Measurements from ENCODE around the gene ALDH3B1. TPM values are rescaled to one million over a fixed set of nuclear protein-coding genes. Genes with fewer than 3 reads are reported as not detected.
A peak's percentile ranks its signal among the peaks of the same experiment; 100 is the strongest.

Gene ALDH3B1
- total RNA-seq, 1 experiment from 2014 or later, result not detected

- Mint-ChIP-seq H3K4me1 (no peaks in the 10 kb centered on the region), H3K36me3 (ENCODE audit: insufficient read depth in 1 of 3, low read depth in 3 of 3) (peaks cover 27 to 68% (median 49%) of the 10 kb centered on the region in 3 experiments), H3K9me3 (no peaks in the 10 kb centered on the region), H3K27me3 (ENCODE audit: low read depth) (no peaks in the 10 kb centered on the region), H3K27ac (peak overlapping the region in 1 of 3 experiments; percentile 3; a peak in 1 of 7 replicates), H3K4me3 (no peak overlapping the region)
- no peak overlapping the region for H2AFZ ChIP-seq (ENCODE audit: low read length)
- H3K18ac ChIP-seq (ENCODE audit: insufficient read length, low read depth, low read length), result no peak overlapping the region
- WGBS (ENCODE audit: extremely low coverage, insufficient read length, low lambda C conversion rate), result no CpG with 5 or more reads among the region's 4 CpGs
- no peak overlapping the region for H3K4me2 ChIP-seq (ENCODE audit: insufficient read depth, insufficient read length, low read length)
- H3K79me1 ChIP-seq (ENCODE audit: insufficient read depth, low read depth, low read length, poor library complexity, severe bottlenecking), result no peaks in the 10 kb centered on the region
- TF ChIP-seq, protein P1, sequence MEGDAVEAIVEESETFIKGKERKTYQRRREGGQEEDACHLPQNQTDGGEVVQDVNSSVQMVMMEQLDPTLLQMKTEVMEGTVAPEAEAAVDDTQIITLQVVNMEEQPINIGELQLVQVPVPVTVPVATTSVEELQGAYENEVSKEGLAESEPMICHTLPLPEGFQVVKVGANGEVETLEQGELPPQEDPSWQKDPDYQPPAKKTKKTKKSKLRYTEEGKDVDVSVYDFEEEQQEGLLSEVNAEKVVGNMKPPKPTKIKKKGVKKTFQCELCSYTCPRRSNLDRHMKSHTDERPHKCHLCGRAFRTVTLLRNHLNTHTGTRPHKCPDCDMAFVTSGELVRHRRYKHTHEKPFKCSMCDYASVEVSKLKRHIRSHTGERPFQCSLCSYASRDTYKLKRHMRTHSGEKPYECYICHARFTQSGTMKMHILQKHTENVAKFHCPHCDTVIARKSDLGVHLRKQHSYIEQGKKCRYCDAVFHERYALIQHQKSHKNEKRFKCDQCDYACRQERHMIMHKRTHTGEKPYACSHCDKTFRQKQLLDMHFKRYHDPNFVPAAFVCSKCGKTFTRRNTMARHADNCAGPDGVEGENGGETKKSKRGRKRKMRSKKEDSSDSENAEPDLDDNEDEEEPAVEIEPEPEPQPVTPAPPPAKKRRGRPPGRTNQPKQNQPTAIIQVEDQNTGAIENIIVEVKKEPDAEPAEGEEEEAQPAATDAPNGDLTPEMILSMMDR (conservative IDR thresholded peaks at IDR 0.05), result no peak
- no peak overlapping the region for H3K23ac ChIP-seq (ENCODE audit: insufficient read length, low read depth, low read length)
- no peak overlapping the region for H3K4ac ChIP-seq (ENCODE audit: low read depth, low read length)
- no peak overlapping the region for H2BK120ac ChIP-seq (ENCODE audit: low read depth, low read length, poor library complexity, severe bottlenecking)
- no peak overlapping the region for H4K8ac ChIP-seq (replicated peaks; ENCODE audit: insufficient read length, low read depth, low read length)
- no peaks in the 10 kb centered on the region for H3K9me3 ChIP-seq (ENCODE audit: control insufficient read depth, low read depth, low read length)
- DNase-seq, result no peak
- no peak overlapping the region for H2AK5ac ChIP-seq (ENCODE audit: insufficient read length, low read length)
- H3K56ac ChIP-seq (ENCODE audit: insufficient read length, low read depth, low read length), result no peak overlapping the region
- H2BK20ac ChIP-seq (ENCODE audit: low read depth, low read length, poor library complexity, severe bottlenecking), result no peak overlapping the region
- H3K23me2 ChIP-seq (ENCODE audit: insufficient read length, low read depth, low read length, poor library complexity, severe bottlenecking), result no peaks in the 10 kb centered on the region
- H3K9ac ChIP-seq (ENCODE audit: extremely low read depth, insufficient read length, low read length), result no peak overlapping the region
- H3K27ac ChIP-seq (ENCODE audit: insufficient read length, low read depth, low read length), result no peak overlapping the region
- no peak overlapping the region for H2BK12ac ChIP-seq (ENCODE audit: insufficient read length, low read depth, low read length)
- no peaks in the 10 kb centered on the region for H3K4me1 ChIP-seq (ENCODE audit: insufficient read depth, low read length)
- no peak overlapping the region for H3K14ac ChIP-seq (ENCODE audit: insufficient read depth, low read length)
- no peak overlapping the region for H3T11ph ChIP-seq (ENCODE audit: low read length)
- no peak overlapping the region for H2BK5ac ChIP-seq (ENCODE audit: insufficient read length, low read length)
- H4K5ac ChIP-seq (ENCODE audit: insufficient read length, low read depth, low read length), result no peak overlapping the region
- no peaks in the 10 kb centered on the region for H3K27me3 ChIP-seq (ENCODE audit: insufficient read depth, low read length)
- no peaks in the 10 kb centered on the region for H4K20me1 ChIP-seq (ENCODE audit: control insufficient read depth, insufficient read depth, insufficient read length)
- no peak overlapping the region for H2BK15ac ChIP-seq (ENCODE audit: low read depth, low read length)
- H3K79me2 ChIP-seq (ENCODE audit: insufficient read depth, low read length), result no peaks in the 10 kb centered on the region
- no peak overlapping the region for H4K91ac ChIP-seq (ENCODE audit: insufficient read length, low read depth, low read length)
Observed at GRCh38 chr11:68057807-68058206, 47.7 kb downstream of the ALDH3B1 start.

Data from H9 (cell line).